Hematopoietic multipotent progenitor cell treated with erythropoietin and hydrocortisone succinate and interleukin-3 and kit ligand, for 17 days (in vitro differentiated cells): Measurements from ENCODE around the gene KLK8.
"Not testable (repeated sequence)": the region's sequence is repeated elsewhere in the genome, so short reads cannot be mapped to it uniquely, and the experiment has no call there.

Experiments used
- DNase-seq: peaks from one replicate; pipeline ENCODE4 v3.0.0-alpha.2; 2015; ENCODE audit warnings: low spot score

Gene KLK8

GRCh38 chr19:51018745-51019543 is 17.5 kb upstream of the KLK8 start:
- DNase-seq: no peak

DNA sequence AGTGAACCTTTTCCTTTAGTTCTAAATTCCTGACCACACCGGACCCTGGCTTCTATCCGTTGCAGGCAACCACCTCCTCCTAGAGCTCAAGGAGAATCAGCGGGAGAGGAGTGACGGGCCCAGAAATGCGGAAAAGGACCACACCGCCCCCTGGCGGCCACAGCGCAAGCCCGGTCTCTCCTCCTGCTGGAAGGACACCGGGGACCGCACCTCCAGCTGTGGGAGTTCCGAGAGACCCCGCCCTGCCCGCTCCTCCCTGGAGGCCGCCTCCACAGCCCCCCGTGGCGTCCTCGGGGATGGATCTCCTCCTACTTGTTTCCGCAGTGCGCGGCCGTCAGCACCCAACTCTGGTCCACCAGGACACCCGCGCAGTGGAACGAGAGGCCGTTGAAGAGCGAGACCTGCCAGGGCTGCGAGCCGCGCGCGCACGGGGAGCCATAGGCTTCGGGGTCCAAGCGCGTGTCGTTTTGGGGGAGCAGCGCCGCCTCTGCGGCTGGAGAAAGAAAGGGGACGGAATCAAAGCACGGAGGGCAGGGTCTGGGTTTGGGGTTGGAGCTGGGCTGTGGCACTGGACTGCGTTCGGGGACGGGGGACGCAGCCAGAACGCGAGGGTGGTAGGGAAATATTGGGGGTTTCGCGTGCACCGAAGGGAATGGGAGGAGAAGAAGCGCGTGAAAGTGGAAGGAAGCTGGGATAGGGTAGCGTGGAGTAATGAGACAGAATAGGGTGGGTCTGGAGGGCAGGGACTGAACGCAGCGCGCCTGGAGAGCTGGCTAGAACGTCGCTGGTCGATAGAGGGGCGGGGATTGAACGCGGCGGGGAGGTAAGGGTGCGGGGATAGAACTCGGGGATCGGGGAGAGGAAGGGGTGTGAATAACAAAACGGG is 15.6 kb upstream of the KLK8 start:
- DNase-seq: peak; percentile 43

- no peak for DNase-seq
Measured at GRCh38 chr19:51015691-51016267, 14.4 kb upstream of the KLK8 start.

DNA sequence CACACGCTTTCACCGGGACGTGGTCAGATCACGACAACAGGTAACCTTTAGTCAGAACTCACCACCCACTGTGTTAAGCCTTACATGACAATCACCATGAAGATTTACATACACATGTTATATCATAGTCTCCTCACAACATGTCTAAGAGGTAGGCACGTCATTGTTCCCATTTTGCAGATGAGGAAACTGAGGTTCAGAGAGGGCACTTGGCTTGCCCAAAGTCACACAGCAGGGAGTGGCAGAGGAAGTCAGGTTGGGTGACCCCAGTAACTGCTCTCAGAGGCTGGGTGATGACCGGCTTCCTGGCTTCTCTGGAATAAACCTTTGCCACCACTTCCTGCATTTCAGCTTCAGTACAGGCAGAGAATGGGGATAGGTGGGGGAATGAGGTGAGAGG is 12.8 kb upstream of the KLK8 start:
- no peak for DNase-seq

- no peak for DNase-seq
Measured at GRCh38 chr19:51012661-51013190, 11.3 kb upstream of the KLK8 start.

GRCh38 chr19:51010066-51010795 is 8.8 kb upstream of the KLK8 start:
- DNase-seq: no peak

GRCh38 chr19:51009061-51009891 is 7.9 kb upstream of the KLK8 start:
- DNase-seq: no peak

GRCh38 chr19:51007488-51007887 is 6.1 kb upstream of the KLK8 start:
- DNase-seq: no peak

DNA sequence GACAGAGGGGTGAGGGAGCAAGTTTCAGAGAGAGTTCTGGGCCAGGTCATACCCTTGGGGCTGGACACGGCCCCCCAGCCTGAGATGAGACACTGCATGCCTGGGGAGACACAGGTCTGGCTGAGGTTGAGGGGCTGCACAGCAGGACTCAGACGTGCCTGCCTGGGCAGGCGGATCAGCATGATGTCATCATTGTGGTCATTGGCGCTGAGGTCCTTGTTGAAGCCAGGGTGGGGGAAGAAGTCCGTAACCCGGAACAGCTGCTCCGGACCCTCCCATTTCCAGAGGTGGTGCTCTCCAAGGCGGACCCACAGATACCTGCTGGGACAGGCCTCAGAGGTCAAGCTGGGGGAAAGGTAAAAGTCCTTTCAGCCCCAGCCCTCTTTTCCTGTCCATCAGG is 5.0 kb upstream of the KLK8 start:
- no peak for DNase-seq

DNA sequence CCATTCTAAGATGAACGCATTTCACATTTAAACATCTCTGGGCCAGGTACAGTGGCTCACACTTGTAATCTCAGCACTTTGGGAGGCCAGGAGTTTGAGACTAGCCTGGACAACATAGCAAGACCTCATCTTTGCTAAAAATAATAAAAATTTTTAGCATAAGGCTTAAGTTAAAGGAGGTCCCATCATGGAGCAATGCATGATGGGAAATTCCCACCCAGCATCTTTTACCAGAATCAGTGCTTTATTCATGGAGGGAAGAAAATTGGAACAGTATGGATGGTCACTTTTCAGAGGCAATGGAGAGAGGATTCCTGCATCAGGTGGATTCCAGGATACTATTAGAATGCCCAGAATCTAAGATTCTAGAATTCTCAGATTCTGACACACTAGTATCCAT is 3.8 kb upstream of the KLK8 start:
- no peak for DNase-seq

- no peak for DNase-seq
Measured at GRCh38 chr19:51003316-51003715, 1.9 kb upstream of the KLK8 start.

DNA sequence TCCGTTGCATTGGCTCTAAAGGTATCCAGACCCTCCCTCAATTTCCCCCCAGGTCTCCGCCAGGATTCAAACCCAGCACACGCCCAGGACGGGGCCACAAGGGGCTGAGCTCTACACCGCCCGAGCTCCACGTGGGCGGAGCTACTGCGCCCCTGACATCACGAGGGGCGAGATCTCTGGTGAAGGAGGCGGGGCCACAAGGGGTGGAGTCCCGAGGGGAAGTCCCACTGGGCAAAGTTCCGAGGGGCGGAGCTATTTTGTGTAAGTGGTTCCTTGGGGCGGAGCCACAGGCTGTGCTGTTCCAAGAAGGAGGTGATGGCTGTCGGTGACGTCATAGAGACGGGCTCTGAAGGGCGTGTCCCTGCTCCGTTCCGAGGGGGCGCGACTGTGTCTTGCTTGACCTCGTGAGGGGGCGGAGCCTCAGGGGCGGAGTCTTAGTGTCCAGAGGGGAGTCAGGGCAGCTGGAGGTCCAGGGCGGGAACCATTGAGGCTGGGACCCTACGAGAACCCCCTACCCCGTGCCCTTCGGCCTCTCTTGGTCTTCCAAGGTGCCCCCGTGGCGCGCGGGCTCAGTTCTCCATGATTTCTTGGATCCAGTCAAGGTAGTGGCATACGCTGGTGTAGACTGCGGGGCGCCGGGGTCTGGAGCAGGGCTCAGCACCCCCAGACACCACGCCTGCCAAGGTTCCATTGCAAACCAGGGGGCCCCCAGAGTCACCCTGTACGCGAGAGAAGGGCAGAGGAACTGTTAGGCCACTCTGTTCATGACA is 1.3 kb upstream of the KLK8 start:
- DNase-seq: peak; percentile 61

DNA sequence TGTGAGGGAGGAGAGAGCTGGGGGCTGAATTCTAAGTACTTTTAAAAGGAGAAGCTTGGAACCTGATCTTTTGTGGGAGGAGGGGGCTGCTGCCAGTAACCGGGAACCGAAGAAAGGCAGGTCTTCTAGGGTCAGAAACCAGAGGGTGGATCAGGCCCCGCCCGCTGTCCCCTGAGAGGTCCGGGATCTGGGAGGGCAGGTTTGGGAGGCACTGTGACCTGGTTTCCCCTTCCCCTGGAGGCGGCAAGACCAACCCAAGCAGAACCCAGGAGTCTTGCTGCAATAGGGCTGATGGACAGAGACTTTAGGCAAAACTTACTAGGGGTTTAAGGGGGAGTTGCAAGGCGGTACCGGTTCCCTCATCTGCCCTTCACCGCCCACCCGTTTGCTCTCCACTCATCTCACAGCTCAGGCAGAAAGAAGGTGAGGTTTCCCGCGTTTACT is 707 bp upstream of the KLK8 start:
- no peak for DNase-seq

GRCh38 chr19:51000981-51001380 is 423 bp downstream of the KLK8 start:
- no peak for DNase-seq

DNA sequence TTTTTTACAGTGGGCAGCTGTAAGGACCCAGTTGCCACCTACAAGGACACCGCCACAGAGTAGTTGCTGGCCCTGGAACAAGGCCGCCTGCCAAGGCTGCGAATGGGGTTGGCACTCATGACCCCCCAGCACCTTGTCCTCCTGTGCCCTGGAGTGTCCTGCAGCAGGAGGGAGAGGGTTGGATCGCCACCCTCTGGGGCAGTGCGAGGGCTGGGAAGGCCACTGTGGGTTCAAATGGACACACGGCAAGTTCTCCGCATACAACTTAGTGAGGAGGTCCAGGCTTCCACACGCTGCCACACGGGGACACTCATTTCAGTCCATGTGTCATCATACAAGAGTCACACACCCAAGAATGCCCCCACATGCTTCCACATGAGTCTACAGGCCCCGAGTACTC is 978 bp downstream of the KLK8 start:
- DNase-seq: no peak

GRCh38 chr19:50998686-50999085 is 2.7 kb downstream of the KLK8 start:
- DNase-seq: no peak

- no peak for DNase-seq
Measured at GRCh38 chr19:50998061-50998460, 3.3 kb downstream of the KLK8 start.

DNA sequence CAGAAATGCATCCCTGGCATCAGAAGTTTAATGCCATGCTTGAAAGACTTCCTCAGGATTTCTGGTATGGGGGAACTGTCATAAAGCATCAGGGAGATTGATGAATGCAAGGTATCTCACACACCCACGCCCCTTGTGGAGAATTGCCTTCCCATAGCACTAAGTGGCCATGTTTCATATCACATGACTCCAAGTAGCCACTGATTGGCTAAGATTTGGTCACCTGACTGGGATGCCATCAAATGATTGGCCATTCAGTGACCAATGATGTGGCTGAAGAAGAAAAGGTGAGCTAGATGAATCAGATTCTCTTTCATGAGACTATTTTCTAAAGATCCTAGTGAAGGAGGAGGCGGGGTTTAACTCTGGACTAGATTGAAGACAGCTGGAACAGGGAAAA is 7.3 kb downstream of the KLK8 start:
- DNase-seq: peak; percentile 8

- no peak for DNase-seq
Measured at GRCh38 chr19:50992666-50993035, 8.8 kb downstream of the KLK8 start.

DNA sequence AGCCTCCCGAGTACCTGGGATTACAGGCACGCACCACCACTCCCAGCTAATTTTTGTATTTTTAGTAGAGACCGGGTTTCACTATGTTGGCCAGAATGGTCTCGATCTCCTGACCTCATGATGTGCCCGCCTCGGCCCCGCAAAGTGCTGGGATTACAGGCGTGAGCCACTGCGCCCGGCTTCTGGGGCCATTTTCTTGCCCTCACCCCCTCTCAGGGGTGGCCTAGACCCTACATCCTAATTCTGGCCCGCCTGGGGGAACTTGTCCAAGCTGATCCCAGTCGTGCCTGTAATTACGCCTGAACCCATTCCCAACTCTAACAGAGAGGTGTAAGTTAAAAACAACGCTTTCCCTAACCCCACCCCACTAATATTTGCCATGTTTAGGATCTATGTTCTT is 17.0 kb downstream of the KLK8 start:
- DNase-seq: not testable (repeated sequence)
